H1 (cell line): Measurements from ENCODE around the gene ZBTB44.

Experiments used
- CEBPB ChIP-seq: IDR thresholded peaks from 2 replicates; pipeline ENCODE4 v1.6.1; 2012; ENCODE audit warnings: low read depth, low read length
- CTCF ChIP-seq, 3 experiments: IDR thresholded peaks; 1 replicate in 2 of 3; 2 replicates in 1 of 3; pipeline versions ENCODE4 v1.5.1 to v1.6.1; 2011; ENCODE audit warnings: low read length in 3 of 3, mild to moderate bottlenecking in 3 of 3, inconsistent platforms in 2 of 3, low read depth in 1 of 3, moderate library complexity in 1 of 3; ENCODE audit not compliant: insufficient read depth in 1 of 3; ENCODE audit errors: control extremely low read depth in 1 of 3
- HDAC2 ChIP-seq, 2 experiments: fragments of 300-600 bp in 1 of 2; sonication (generic) in 1 of 2; IDR thresholded peaks; 2 replicates each; pipeline ENCODE4 v1.6.1; 2011 to 2012; ENCODE audit warnings: low read depth in 2 of 2, low read length in 2 of 2, mild to moderate bottlenecking in 2 of 2, moderate library complexity in 2 of 2, borderline replicate concordance in 1 of 2, inconsistent platforms in 1 of 2
- JUN ChIP-seq: IDR thresholded peaks from 2 replicates; pipeline ENCODE4 v1.6.1; 2011; ENCODE audit warnings: low read depth, mild to moderate bottlenecking, improper control_type of control experiment, low read length
- KDM1A ChIP-seq: fragments of 200-600, 300-600 bp; sonication (generic); IDR thresholded peaks from 2 replicates; pipeline ENCODE4 v1.7.1; 2016; ENCODE audit warnings: mild to moderate bottlenecking, low read length, borderline replicate concordance
- RNF2 ChIP-seq: fragments of 200-900, 300-1000 bp; sonication (generic); IDR thresholded peaks from 2 replicates; pipeline ENCODE4 v1.7.1; 2016; ENCODE audit warnings: borderline replicate concordance, low read depth, mild to moderate bottlenecking, antibody characterized with exemption, low read length; ENCODE audit not compliant: poor library complexity, severe bottlenecking; ENCODE audit errors: missing control alignments
- SIN3A ChIP-seq, 2 experiments: IDR thresholded peaks in 1 of 2; conservative IDR thresholded peaks in 1 of 2; 2 replicates each; pipeline ENCODE4 v1.6.1; 2011 to 2012; ENCODE audit warnings: low read length in 2 of 2, improper control_type of control experiment in 1 of 2, low read depth in 1 of 2, mild to moderate bottlenecking in 1 of 2
- SUZ12 ChIP-seq: fragments of 200-600 bp; sonication (generic); IDR thresholded peaks from 2 replicates; pipeline ENCODE4 v1.6.1; 2012; ENCODE audit warnings: mild to moderate bottlenecking, inconsistent platforms, low read length, moderate library complexity, mixed read lengths
- TBP ChIP-seq: IDR thresholded peaks from 2 replicates; pipeline ENCODE4 v1.6.1; 2011; ENCODE audit warnings: low read depth, low read length, improper control_type of control experiment

DNA sequence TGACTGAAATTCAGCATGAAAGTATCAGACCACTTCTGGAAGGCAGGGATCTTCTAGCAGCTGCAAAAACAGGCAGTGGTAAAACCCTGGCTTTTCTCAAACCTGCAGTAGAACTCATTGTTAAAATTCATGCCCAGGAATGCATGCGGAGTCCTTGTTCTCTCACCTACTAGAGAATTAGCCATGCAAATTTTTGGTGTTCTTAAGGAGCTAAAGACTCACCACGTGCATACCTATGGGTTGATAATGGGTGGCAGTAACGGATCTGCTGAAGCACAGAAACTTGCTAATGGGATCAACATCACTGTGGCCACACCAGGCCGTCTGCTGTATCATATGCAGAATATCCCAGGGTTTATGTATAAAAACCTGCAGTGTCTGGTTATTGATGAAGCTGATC lies 19.1 kb downstream of the ZBTB44 start:
- no peak for TF ChIP-seq CEBPB
- no peak for TF ChIP-seq HDAC2 (IDR thresholded peaks at IDR 0.05; ENCODE audit: borderline replicate concordance in 1 of 2, low read depth in 2 of 2, low read length in 2 of 2)
- no peak for TF ChIP-seq CTCF (IDR thresholded peaks at IDR 0.05; ENCODE audit: control extremely low read depth in 1 of 3, insufficient read depth in 1 of 3, low read depth in 1 of 3, low read length in 3 of 3)
- TF ChIP-seq RNF2: no peak
- no peak for TF ChIP-seq TBP
- TF ChIP-seq SIN3A (conservative IDR thresholded peaks at IDR 0.05 in 1 of 2, IDR thresholded peaks at IDR 0.05 in 1 of 2; ENCODE audit: low read depth in 1 of 2, low read length in 2 of 2): no peak
- no peak for TF ChIP-seq JUN
- TF ChIP-seq SUZ12: no peak
- no peak for TF ChIP-seq KDM1A
